HUES48 (cell line): ENCODE measurements around the gene FANCC.
"Not testable (repeated sequence)": the region's sequence is repeated elsewhere in the genome, so short reads cannot be mapped to it uniquely, and the experiment has no call there.

Source experiments
- H3K27ac ChIP-seq: one replicate; pipeline ENCODE4 v1.7.0; 2013; ENCODE audit warnings: low read depth, low read length, inconsistent platforms
- H3K27me3 ChIP-seq: 2 replicates; pipeline ENCODE4 v1.6.1; 2013; ENCODE audit warnings: mild to moderate bottlenecking, low read length; ENCODE audit not compliant: control insufficient read depth, insufficient read depth
- H3K36me3 ChIP-seq: 2 replicates; pipeline ENCODE4 v1.6.1; 2013; ENCODE audit warnings: low read length; ENCODE audit not compliant: control insufficient read depth, insufficient read depth
- H3K4me1 ChIP-seq: 2 replicates; pipeline ENCODE4 v1.6.1; 2013; ENCODE audit warnings: mild to moderate bottlenecking, low read length; ENCODE audit not compliant: control insufficient read depth, insufficient read depth
- H3K4me3 ChIP-seq: 2 replicates; pipeline ENCODE4 v1.5.1; 2013; ENCODE audit warnings: mild to moderate bottlenecking, low read depth, low read length
- H3K9ac ChIP-seq: 2 replicates; pipeline ENCODE4 v1.6.1; 2013; ENCODE audit warnings: mild to moderate bottlenecking, low read depth, low read length, moderate library complexity
- H3K9me3 ChIP-seq: 2 replicates; pipeline ENCODE4 v1.6.1; 2013; ENCODE audit warnings: low read length; ENCODE audit not compliant: control insufficient read depth, insufficient read depth

FANCC gene

DNA sequence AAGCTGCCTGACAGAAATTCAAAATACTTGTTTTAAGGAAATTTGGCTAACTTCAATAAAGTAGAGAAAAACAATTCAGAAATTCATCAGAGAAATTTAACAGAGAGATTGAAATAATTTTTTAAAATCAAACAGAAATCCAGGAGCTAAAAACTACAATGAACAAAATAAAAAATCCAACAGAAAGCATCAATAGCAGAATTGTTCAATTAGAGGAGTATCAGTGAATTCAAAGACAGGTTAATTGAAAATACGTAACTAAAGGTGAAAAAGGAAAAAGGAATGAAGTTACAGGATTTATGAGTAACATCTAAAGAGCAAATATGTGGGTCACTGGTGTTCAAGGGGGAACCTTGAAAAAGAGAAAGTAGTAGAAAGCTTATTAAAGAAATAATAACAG lies 36.8 kb downstream of the FANCC start:
- no peaks in the 10 kb centered on the region for H3K36me3 ChIP-seq
- H3K27me3 ChIP-seq: no peaks in the 10 kb centered on the region
- H3K4me3 ChIP-seq: no peak overlapping the region
- H3K4me1 ChIP-seq: no peaks in the 10 kb centered on the region
- H3K9me3 ChIP-seq: no peaks in the 10 kb centered on the region
- H3K27ac ChIP-seq: no peak overlapping the region
- no peak overlapping the region for H3K9ac ChIP-seq

DNA sequence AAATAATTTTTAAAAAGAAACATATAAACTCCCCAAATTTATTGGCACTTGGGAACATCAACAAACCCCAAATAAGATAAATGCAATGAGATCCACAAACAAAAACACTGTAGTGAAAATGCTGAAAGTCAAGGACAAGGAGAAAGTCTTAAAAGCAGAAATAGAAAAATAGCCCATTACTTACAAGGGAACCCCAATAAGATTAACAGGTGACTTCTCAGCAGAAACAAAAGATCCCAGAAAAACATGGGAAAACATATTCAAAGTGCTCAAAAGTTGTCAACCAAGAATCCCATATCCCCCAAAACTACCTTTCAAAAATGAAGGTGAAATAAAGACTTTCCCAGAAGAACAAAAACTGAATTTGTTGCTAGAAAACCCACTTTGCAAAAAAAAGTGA lies 40.0 kb downstream of the FANCC start:
- no peaks in the 10 kb centered on the region for H3K9me3 ChIP-seq
- H3K9ac ChIP-seq: no peak overlapping the region
- H3K27ac ChIP-seq: no peak overlapping the region
- H3K4me1 ChIP-seq: no peaks in the 10 kb centered on the region
- no peaks in the 10 kb centered on the region for H3K36me3 ChIP-seq
- no peak overlapping the region for H3K4me3 ChIP-seq
- H3K27me3 ChIP-seq: no peaks in the 10 kb centered on the region

DNA sequence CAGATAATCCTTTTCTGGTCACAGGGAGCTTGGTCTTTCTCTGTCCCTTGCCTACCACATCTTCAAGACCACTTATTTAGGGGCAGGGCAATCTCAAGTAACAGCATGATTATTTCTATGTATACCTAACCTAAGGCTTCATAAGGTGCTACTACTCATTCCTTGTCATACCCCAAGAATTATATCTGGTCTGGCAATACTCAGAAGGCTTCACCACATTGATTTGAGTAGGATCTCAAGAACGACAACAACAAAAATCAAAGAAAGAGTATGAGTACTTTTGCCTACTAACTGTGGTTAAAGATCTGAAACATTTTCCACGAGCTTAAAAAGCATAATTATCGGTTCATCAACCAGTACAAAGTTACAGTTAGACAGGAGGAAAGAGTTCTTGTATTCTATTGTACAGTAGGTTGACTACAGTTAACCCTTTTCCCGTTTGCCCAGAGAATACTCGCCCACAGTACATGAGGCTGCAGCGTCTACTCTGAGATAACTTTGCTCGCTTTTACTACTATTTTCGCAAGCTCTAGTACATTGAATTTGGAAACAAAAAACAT lies 41.0 kb downstream of the FANCC start:
- Histone ChIP-seq H3K27ac (no peak overlapping the region), H3K27me3 (no peaks in the 10 kb centered on the region), H3K36me3 (no peaks in the 10 kb centered on the region), H3K9ac (no peak overlapping the region), H3K4me3 (no peak overlapping the region), H3K9me3 (no peaks in the 10 kb centered on the region), H3K4me1 (no peaks in the 10 kb centered on the region)

- not testable (repeated sequence) for H3K9me3 ChIP-seq, H3K9ac ChIP-seq, H3K4me3 ChIP-seq, H3K4me1 ChIP-seq, H3K36me3 ChIP-seq, H3K27me3 ChIP-seq, H3K27ac ChIP-seq
Observed at GRCh38 chr9:95274160-95274559, 43.3 kb downstream of the FANCC start.

DNA sequence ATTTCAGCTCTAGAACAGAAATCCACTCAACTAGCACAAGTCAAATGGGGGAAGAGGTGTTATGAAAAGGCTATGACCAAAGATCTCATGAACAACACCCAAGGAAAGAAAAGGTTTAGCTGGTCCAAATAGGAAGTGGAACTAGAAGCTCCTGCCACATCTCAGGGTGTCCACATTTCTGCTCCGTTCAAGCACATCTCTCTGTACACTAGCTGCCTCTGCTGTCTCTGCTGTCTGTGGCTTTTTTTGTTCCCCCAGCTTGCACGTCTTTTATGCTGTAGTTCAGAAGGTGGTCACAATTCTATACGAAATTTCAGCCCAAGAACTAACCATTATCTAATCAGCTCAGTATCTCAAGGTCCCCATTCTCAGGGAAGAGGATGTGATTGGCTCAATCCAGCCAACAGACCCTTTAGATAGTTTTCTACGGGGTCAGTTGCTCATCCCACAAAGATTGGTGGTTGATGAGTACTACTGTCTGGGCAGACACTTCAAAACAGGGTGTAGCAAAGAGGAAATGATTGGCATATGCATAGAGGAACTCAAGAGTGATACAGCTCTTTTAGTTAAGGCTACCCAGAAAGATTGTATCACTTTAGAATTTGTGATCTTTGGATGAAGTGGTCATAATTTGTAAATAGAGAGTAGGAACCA lies 44.0 kb downstream of the FANCC start:
- H3K4me3 ChIP-seq: no peak overlapping the region
- no peak overlapping the region for H3K27ac ChIP-seq
- H3K36me3 ChIP-seq: no peaks in the 10 kb centered on the region
- no peak overlapping the region for H3K9ac ChIP-seq
- H3K4me1 ChIP-seq: peaks cover 6% of the 10 kb centered on the region; the same call in 1 of the 2 replicates
- H3K9me3 ChIP-seq: no peaks in the 10 kb centered on the region
- no peaks in the 10 kb centered on the region for H3K27me3 ChIP-seq

DNA sequence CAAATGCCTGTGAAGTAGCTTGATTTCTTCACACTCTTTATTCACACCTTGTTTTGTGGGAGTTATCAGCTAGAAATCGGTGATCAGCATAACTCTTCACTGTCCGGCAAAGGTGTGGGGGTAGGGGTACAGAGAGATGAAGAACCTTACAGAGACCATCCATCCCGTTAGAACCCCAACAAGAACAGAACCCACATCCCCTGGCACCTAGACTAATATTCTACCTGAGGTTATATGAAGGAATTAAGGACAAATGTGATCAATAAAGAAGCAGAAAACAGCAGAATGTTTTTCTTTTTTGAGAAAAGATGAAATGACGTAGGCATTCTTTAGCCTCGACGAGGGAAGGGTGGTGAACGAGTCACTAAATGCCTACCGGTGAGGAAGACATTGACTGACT lies 44.7 kb downstream of the FANCC start:
- H3K27ac ChIP-seq: no peak overlapping the region
- H3K9me3 ChIP-seq: no peaks in the 10 kb centered on the region
- no peak overlapping the region for H3K4me3 ChIP-seq
- peaks cover 8% of the 10 kb centered on the region; the same call in 1 of the 2 replicates for H3K4me1 ChIP-seq
- no peak overlapping the region for H3K9ac ChIP-seq
- no peaks in the 10 kb centered on the region for H3K27me3 ChIP-seq
- no peaks in the 10 kb centered on the region for H3K36me3 ChIP-seq

DNA sequence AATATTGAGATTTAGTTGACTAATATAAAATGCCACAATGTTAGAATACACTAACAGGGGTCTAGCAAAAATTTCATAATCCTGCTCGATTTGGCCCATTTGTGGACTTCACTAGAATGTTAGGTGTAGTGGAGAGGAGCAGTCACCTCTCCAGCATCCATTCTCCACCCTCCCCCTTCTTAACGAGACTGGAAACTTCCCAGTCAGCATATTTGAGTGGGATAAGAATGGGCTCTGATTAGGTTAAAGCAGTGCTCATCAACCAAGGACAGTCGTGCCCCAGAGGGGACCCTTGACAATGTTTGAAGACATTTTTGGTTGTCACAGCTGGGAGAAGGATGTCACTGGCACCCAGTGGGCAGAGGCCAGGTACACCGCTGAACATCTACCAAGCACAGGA lies 46.7 kb downstream of the FANCC start:
- no peak overlapping the region for H3K27ac ChIP-seq
- H3K9ac ChIP-seq: no peak overlapping the region
- no peaks in the 10 kb centered on the region for H3K27me3 ChIP-seq
- H3K36me3 ChIP-seq: no peaks in the 10 kb centered on the region
- no peak overlapping the region for H3K4me3 ChIP-seq
- H3K9me3 ChIP-seq: no peaks in the 10 kb centered on the region
- H3K4me1 ChIP-seq: peaks cover 8% of the 10 kb centered on the region; the same call in 1 of the 2 replicates

GRCh38 chr9:95269803-95270773 lies 47.4 kb downstream of the FANCC start:
- H3K4me3 ChIP-seq, H3K9ac ChIP-seq, H3K27me3 ChIP-seq, H3K9me3 ChIP-seq, H3K27ac ChIP-seq, H3K36me3 ChIP-seq: not testable (repeated sequence)
- H3K4me1 ChIP-seq: peaks cover 15% of the 10 kb centered on the region; the same call in 1 of the 2 replicates

- H3K9ac ChIP-seq: no peak overlapping the region
- H3K27ac ChIP-seq: no peak overlapping the region
- H3K27me3 ChIP-seq: no peaks in the 10 kb centered on the region
- H3K4me1 ChIP-seq: peaks cover 20% of the 10 kb centered on the region; the same call in 1 of the 2 replicates
- no peaks in the 10 kb centered on the region for H3K36me3 ChIP-seq
- H3K9me3 ChIP-seq: no peaks in the 10 kb centered on the region
- no peak overlapping the region for H3K4me3 ChIP-seq
Observed at GRCh38 chr9:95268681-95269080, 48.8 kb downstream of the FANCC start.

DNA sequence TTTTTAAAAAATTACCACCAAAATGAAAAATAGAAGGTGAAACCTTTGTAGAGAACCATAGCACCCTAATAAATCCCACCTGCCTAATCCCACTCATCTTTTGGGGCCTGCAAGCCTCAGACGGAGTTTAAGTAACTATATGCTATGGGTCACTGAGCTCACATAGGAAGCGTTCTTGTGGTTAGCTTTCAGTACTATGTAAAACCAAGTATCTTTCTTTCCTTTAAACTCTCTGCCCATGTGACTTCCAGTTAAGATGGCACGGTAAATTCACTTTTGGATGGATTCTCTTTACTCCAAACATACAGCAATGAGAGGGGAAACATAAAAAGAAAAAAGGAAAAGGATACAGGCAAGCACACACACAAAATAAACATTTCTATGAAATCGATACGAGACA lies 50.9 kb downstream of the FANCC start:
- Histone ChIP-seq H3K27ac (no peak overlapping the region), H3K4me1 (peaks cover 20% of the 10 kb centered on the region; the same call in 1 of the 2 replicates), H3K9me3 (no peaks in the 10 kb centered on the region), H3K9ac (no peak overlapping the region), H3K36me3 (no peaks in the 10 kb centered on the region), H3K4me3 (no peak overlapping the region), H3K27me3 (no peaks in the 10 kb centered on the region)

DNA sequence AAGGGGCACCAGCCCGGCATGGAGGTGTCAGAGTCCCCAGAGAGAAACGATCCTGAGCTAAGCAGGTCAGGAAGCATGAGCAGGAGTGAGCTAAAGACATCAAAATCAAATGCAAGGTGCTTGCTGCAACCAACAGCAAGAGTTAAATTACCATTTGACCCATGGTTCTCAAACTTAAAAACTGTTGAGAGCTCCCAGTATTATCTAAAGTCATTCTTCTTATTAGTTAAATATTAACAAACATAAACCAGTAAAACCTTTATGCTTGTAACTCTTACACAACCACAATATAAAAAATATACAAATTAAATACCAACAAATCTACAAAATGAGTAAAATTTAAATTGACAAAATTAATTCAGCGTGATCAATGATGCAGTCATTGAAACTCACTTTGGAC lies 51.5 kb downstream of the FANCC start:
- no peak overlapping the region for H3K9ac ChIP-seq
- H3K4me1 ChIP-seq: peaks cover 20% of the 10 kb centered on the region; the same call in 1 of the 2 replicates
- H3K9me3 ChIP-seq: no peaks in the 10 kb centered on the region
- no peak overlapping the region for H3K4me3 ChIP-seq
- no peaks in the 10 kb centered on the region for H3K27me3 ChIP-seq
- H3K36me3 ChIP-seq: no peaks in the 10 kb centered on the region
- H3K27ac ChIP-seq: no peak overlapping the region
